ENCODE measurements around the gene SLC23A3.

SLC23A3 gene

DNA sequence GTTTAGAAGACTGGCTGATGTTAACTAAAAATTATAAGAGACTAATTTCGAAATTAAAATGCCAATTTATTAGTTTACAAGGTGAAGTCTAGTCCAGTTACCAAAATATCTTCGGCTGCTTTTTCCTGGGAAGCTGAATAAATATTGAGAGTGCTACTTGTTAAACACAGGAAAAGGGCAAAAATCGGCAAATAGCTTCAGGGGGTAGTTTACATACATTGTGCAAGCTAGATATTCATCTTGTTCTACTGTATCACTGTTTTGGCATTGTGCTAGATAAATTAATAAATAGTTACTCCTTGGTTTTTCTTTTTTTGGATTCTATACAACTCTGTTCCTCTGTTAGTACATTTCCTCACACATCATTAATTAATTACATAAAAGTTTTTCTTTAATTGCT is 38.5 kb downstream of the SLC23A3 start:
- no peak for DNase-seq

DNA sequence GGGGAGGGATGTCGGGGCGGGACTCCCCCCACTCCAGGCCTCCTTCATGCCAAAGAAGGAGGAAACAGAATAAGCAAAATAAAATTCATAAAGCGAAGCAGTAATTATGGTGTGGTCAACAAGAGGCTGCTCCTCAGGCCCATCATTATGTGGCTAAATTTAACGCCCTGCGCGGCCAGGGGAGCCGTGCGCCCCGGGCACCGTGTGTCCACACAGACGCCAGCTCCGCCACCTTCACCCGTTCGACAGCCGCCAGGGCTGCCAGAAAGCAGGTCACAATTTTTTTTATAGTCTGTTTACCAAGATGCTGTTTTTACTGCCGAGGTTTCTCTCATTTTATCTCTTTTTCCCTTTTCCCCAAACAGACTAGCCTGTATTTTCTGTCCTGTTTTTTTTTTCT is 40.2 kb downstream of the SLC23A3 start:
- DNase-seq, result no peak

DNA sequence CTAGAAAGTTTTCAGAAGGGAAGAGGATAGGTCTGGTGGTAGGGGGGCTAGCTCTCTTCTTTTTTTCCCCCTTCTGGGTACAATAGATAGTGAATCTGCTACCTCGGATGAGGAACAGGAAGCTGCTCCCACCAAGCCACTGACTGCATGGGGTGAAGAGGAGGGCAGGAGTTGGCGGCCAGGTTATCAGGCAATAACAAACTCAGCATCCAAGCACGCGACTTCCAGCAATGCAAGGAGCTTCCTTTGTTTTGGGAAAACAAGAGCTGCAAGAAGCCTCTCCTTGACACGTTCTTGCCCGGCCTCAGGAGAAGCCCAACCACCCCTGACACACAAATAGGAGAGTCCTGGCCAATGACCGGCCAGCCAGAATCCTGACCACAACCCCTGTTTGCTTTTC is 41.4 kb downstream of the SLC23A3 start:
- DNase-seq, result no peak

DNA sequence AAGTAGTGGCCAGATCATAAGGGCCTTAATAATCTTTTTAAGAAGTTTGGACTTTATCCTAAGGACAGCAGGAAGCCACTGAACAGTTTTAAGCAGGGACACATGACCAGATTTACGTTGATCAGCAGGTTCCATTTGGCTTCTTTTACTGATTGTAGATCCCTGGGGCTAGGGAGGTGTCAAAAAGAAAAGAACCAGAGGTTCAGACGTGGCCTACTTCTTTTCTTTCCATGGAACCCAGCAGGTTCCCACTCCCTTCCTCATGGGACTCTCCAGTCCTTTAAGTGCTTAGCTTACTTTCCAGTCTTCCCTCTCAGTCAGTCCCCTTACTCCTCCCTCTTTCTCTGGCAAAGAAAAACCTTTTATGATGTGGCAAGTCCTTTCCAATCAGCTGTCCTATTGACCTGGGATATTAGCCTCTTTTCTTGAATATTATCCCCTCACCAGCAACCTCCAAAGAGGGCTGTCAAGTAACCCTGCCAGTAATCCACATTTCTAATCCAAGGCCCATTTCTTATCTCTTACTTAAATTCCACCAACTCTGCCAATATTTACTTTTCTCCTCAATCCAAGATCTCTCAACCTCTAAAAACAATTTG is 42.7 kb downstream of the SLC23A3 start:
- DNase-seq, result no peak

DNA sequence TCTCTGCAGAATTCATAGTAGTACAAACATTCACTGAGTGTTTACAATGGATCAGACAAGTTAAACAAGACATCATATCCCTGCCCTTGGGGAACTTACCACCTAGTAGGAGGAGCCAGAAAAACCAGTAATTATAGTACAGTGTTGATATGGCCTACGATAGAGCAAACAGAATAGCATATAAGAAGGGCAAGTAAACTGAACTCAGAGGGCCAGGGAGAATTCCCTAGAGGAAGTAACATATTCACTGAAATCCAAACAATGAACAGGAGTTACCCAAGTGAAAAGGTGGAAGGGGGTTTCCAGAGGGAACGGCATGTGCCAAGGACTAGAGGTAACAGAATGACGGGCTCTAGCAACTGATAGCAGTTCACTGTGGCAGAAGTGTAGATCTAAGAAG is 43.3 kb downstream of the SLC23A3 start:
- DNase-seq, result peak; percentile 21

DNA sequence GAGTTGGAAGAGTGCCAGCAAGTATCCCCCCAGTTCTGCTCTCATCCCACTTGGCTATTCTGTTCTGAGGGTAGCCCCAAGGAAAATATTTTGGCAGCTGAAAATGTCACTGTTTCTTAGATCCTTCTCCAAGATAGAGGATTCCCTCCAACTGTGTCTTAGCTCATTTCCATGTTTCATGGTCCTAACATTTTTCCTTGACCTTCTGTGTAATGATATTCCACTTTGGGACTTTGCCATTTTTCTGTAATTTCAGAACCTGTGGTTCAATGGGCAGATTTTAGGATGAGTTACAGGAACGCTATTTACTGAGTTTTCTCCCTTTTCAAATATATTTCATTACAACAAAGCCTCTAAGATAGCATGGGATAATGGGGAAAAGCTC is 44.0 kb downstream of the SLC23A3 start:
- DNase-seq, result no peak

DNA sequence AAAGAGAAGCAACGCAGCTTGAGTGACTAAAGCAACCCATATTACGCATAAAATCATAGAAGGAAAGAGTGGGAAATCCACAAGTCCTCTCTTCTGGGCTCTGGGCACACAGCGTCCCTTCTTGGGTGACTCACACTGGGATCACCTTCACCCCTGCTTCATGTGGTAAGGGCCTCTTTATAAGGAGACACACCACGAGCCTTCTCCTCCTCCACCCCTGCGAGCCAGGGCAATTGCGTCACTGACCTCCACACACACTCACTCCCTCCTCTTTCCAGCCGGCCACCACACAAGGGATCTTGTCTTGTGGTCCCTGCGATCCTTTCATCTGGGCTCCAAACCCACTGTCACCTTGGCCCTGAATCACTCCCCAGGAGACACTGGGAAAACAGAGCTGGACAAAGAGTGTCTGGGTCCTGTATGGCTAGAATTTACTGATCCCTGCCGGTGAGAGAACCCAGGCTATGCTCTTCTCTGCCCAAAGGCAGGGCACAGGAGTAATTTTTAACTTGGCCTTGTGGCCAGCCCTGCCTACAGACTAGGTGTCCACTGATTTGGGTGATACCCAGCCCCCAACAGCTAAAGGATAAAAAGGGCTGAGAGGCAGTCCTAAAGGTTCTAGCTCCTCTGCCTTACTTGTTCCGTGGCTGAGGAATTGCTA is 44.5 kb downstream of the SLC23A3 start:
- no peak for DNase-seq

DNA sequence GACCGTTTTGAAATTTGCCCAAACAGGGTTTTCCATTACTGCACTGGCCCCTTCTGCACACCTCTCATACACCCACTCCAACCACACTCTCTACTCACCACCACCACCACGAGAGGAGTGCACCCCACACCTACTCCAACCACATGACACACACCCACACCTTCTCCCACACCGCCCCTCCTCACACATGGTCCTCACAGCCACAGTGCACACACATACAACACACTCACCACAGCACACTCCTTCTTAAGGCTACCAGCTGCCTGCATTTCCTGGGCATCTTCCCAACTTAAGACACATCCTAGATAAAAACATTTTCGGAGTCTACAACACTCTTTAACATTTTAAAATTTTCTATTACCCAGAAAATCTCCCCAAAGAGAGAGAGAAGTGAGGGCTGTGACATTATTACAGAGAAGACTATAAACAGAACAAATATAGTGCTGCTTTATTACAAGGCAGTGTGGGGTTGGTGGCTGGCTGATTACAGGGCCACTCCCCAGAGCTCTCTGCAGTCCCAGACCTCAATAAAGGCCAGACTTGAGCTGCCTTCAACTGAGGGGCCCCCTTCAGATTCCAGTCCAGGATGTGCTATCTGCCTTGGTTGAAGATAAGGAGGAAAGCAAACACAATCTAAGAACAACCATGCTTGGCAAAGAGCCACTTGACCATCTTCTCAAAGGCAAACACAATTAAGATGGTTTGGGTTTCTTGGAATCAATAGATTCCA is 45.3 kb downstream of the SLC23A3 start:
- DNase-seq, result no peak

DNA sequence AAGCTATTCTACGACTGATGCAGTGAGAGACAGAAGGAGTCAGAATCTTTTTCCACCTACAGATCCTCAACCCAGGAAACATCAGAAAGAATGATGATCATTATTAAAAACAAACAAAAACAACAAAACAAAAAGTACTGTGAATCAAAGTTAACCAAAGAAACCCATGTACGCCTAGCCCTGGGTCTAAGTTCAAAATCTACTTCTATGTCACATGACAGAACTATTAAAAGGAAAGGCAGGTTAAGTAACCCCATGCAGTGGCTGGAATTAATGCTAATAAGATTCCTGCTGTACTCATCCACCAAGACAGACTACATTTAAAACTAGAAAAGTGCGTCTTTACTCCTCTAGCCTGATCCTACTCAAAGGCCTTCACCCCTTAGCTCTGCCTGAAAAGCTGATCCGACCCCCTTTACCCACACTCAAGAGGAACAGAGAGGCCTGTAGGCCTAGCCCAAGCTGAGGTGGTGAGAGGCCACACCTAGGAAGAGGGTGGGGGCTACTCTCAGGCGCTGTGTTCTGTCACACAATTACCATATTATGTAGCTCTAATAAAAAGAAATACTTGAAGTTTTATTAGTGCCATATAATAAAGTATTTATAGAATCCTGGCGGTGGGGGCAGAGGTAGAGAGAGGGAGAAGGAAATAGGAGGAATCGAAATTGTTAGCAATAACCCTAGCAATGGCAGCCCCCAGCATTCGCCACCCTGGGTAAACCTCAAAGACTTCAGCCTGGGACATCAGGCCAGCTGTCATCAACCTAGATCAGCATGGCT is 46.3 kb downstream of the SLC23A3 start:
- no peak for DNase-seq

DNA sequence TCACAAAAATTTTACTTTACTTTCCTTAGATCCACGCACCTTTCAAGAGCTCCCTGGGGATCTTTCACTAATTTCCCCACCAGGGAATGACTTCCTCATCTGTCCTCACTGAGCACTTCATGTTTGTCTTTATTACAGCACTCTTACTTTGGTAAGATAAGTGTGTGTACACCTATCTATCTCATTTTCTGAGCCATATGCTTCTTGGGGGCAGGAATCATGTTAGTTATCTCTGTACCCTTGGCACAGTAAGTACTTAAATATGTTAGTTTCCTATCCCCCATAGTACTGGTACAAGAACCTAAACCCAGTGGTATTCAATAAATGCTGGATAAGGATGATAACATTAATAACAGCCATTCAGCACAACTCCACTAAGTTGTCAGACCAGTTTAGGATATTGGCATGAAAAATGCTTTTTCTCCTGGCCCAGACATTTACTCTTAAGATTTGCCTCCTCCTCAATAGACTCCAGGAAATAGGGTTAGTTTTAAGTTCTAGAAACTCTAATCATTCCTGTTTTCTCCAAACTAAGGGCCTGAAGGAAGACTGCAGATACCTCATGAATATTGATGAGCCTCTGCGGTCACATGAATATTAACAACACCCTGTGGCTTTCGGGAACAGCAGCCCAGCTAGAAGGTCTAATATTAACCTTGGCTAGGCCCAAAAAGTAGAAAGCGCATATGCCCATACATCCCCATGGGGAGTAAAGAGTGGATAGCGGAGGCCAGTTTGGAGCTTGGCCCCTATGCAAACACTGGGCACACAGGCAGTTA is 47.4 kb downstream of the SLC23A3 start:
- DNase-seq, result no peak

DNA sequence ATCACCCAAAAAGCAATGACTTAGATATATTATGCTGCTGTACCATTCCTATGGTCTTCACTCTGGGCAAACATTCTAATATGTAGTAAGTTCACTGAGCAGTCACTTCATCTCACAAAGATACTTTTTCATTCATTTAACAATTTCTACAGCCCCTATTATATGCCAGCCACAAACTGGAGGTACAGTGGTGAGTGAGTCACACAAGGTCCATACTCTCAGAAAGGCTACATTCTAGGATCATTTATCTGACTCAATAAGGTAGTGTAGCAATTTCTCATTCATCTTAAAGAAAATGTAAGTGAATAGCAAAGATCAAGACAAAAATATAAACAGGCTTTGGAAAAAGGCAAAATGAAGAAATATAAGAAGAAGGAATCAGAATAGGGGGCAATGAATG is 49.7 kb downstream of the SLC23A3 start:
- no peak for DNase-seq

DNA sequence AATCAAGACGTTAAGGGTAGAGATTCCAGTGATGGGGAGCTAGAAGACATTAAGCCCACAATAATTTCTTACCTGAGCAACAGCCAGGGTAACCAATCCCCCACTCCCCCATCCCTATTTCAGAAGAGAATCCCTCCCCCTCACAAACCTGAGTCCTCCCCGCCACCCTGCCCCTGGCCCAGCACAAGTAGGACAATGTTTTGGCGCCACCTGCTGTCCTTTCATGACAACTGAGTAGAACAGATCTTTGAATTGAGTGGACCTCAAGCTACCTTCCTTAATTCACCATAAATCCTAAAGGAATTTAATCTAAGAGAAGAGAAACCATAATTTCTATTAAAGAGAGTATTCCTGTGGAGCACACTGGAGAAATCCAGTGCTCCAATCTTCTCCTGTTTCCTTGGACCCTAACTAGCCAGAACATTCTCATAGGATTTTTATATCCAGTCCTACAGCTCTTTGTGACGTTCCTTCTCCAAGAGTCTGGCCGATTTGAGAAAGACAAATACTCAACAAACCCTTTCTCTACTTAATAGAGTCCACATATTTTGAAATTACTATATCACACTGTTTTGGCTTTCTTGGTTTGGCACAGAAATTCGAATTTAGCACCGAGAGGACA is 50.3 kb downstream of the SLC23A3 start:
- DNase-seq, result peak; percentile 22

DNA sequence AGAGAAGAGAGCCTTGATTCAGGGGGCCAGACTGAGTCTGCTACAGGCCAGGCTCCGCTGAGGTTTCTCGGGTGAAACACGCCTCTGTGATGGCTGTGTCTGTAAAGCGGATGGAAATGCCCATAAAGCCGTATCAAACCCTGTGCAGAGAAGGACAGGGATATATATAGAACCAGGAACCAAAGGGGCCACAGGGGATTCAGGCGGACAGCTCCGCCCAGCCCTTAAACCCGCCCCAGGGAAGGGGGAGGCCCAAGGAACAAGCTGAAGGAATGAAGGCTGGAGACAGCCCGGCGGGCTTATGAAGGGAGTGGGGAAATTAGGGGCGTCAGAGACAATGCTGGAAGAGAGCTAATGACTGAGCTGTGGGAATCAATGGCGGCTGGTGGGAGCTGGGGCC is 51.3 kb downstream of the SLC23A3 start:
- DNase-seq, result no peak

DNA sequence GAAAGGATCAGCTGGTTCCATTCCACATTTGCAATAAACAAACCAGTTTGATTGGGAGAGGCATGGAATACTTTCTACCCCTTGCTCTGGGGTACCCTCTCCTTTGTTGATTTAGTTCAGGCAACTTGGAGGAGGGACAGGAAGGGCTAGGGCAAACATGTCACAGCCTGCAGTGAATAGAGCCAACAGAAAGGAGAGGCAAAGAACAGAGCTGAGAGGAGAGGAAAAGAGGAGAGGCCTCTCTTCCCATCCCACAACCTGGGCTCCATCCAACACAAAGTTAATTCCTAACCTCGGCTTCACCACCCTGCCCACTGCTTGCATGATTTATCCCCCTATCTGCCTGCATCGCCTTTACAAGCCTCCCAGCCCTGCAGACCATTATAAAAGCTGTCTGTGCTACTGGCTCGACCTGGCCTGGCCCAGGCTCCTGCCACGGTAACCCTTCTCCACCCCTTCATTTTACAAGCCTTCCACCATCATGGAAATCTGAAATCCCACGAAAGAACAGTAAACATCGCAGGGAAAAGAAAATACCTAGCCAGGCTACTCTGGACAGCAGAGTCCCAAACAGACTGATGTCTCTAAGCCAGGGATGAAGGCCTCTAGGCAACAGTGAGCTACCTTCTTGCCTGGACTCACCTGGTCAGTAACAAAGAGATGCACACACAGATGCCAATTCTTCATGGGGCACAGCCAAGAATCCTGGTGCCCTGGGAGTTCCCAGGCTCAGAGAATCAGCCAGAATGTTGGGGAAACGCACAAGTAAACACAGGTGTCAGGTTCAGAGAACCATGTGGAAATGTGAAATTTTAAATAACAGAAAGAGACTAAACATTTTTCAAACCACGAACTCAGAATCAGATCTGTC is 52.8 kb downstream of the SLC23A3 start:
- DNase-seq, result no peak

DNA sequence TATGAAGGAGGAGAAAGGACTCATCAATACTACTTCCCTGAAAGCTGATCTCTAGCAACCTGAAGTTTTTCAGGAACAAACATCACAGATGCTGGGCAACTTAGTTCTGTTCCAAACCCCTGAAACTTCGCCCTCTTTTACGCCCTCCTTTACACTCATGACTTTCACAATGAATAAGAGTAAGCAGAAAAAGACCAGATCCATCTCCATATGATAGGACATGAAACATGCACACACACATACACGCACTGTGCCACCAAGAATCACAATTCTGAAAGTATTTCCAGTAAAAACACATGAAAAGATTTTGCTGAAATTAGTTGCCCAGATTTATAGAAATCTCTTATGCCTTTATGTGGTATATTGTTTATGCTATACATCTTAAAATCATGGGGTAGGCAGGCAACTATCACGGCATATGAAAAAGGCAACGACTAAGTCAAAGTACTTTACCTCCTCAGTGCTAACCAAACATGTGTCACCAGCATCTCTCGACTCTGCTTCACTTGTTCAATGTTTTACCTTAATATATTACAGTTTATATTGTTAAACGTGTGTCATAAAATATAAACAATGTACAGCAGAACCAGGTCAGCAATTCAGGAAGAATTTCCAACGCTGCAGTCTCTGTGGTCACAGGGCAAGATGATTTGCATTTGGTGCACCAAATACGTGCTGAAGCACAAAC is 57.0 kb downstream of the SLC23A3 start:
- DNase-seq, result no peak

DNA sequence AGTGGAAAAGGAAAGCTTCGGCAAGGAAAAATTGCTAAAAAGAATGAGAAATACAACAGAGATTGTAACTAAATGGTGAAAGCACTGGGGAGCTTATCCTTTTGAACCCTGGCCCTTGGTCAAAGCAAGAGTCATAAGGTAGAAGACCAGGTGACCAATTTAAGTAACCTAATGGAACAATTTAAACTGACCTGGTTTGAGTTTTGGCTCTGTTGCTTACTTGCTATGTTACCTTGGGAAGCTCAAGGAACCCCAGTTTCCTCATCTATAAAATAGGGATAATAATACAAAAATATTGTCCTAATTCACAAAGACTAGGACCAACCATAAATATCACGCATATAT is 57.8 kb downstream of the SLC23A3 start:
- DNase-seq, result no peak
